Measurements from ENCODE around the gene FARS2. TPM values are rescaled to one million over a fixed set of nuclear protein-coding genes. Genes with fewer than 3 reads are reported as not detected.

The FARS2 gene
- total and polyA plus RNA-seq, 9 of the 15 experiments (the other 6 are each of a cell fraction or from before 2014, with no cell fraction given), result 16.5 to 62.2 (median 27.0) TPM

DNA sequence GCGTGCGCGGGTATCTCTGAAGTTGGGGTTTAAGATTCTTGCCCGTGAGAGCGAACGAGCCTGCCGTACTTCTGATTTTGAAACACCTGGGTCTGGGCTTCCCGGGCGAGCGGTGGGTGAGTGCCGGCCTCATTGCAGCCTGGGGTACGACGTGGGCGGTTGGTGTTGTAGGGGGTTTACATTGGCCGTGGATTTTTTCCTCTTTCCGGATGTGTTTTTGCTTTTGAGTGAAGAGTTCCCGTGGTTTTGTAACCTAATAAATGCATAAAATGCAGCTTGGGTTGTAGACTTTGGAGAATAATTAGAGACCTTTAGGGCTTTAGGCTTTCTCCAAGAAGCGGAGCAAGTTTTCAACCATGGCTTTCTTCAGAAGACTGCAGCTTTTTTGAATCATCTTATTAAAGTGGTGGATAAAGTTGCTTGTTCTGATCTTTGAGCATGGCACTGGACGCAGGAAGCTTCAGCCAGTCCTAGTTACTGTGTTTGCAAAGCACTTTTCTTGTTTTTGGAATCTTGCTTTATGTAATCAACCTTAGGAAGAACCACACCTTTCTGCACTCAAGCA, 314 bp downstream of the FARS2 start (continued):
- TF ChIP-seq NBN (IDR thresholded peaks at IDR 0.05; ENCODE audit: low read depth), result no peak
- TF ChIP-seq RBBP5 (IDR thresholded peaks at IDR 0.05; ENCODE audit: borderline replicate concordance, insufficient read depth, low read length, poor library complexity, severe bottlenecking), result peak; percentile 99
- TF ChIP-seq NFATC3 (IDR thresholded peaks at IDR 0.05), result no peak
- no peak for TF ChIP-seq TARDBP (IDR thresholded peaks at IDR 0.05)
- TF ChIP-seq REST (IDR thresholded peaks at IDR 0.05; ENCODE audit: borderline replicate concordance), result no peak
- TF ChIP-seq REST (CRISPR knock-in tag; IDR thresholded peaks at IDR 0.05; ENCODE audit: low read depth), result no peak
- no peak for TF ChIP-seq ILF3 (IDR thresholded peaks at IDR 0.05; ENCODE audit: borderline replicate concordance)
- TF ChIP-seq ZBTB1 (CRISPR knock-in tag; IDR thresholded peaks at IDR 0.05; ENCODE audit: borderline replicate concordance, low read depth), result no peak
- TF ChIP-seq, protein P1, sequence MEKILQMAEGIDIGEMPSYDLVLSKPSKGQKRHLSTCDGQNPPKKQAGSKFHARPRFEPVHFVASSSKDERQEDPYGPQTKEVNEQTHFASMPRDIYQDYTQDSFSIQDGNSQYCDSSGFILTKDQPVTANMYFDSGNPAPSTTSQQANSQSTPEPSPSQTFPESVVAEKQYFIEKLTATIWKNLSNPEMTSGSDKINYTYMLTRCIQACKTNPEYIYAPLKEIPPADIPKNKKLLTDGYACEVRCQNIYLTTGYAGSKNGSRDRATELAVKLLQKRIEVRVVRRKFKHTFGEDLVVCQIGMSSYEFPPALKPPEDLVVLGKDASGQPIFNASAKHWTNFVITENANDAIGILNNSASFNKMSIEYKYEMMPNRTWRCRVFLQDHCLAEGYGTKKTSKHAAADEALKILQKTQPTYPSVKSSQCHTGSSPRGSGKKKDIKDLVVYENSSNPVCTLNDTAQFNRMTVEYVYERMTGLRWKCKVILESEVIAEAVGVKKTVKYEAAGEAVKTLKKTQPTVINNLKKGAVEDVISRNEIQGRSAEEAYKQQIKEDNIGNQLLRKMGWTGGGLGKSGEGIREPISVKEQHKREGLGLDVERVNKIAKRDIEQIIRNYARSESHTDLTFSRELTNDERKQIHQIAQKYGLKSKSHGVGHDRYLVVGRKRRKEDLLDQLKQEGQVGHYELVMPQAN (IDR thresholded peaks at IDR 0.05; ENCODE audit: borderline replicate concordance), result peak; percentile 40
- TF ChIP-seq FOXJ2 (tag; IDR thresholded peaks at IDR 0.05), result 0 out of 2 replicates have a peak, but pooled peaks have one; percentile 66
- TF ChIP-seq ZNF175 (CRISPR knock-in tag; IDR thresholded peaks at IDR 0.05; ENCODE audit: low read depth), result no peak
- no peak for TF ChIP-seq CHD4 (IDR thresholded peaks at IDR 0.05; ENCODE audit: insufficient read depth, insufficient replicate concordance, low read depth, low read length, poor library complexity, severe bottlenecking)
- TF ChIP-seq JUNB (CRISPR knock-in tag; conservative IDR thresholded peaks at IDR 0.05), result no peak
- TF ChIP-seq NFRKB (IDR thresholded peaks at IDR 0.05; ENCODE audit: low read depth), result peak; percentile 83
- TF ChIP-seq, protein P2, sequence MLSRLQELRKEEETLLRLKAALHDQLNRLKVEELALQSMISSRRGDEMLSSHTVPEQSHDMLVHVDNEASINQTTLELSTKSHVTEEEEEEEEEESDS (CRISPR knock-in tag; IDR thresholded peaks at IDR 0.05), result no peak
- TF ChIP-seq MEF2A (IDR thresholded peaks at IDR 0.05; ENCODE audit: control insufficient read depth, low read depth, low read length), result no peak
- no peak for TF ChIP-seq HEY1 (CRISPR knock-in tag; IDR thresholded peaks at IDR 0.05; ENCODE audit: borderline replicate concordance)
- peak; percentile 58 for TF ChIP-seq PHF8 (IDR thresholded peaks at IDR 0.05; ENCODE audit: borderline replicate concordance, low read length)
- TF ChIP-seq SREBF2 (CRISPR knock-in tag; IDR thresholded peaks at IDR 0.05), result no peak
